Fibroblast of skin of left biceps (primary cell): ENCODE data around the gene TTC39C.

Experiments
- DNase-seq, 2 experiments: peaks; one replicate each; pipeline ENCODE4 v3.0.0-alpha.2; 2013; ENCODE audit warnings: low read depth in 2 of 2

The TTC39C gene

GRCh38 chr18:24014062-24014985, at the start of gene TTC39C:
TTC39C (plus strand) TSS chr18:24014754; CDS start chr18:24014872, 118 bp downstream.
- peak in 1 of 2 experiments; percentile 28 for DNase-seq

- no peak for DNase-seq
These were observed 47.6 kb upstream of the TTC39C start for GRCh38 chr18:23966909-23967308.

GRCh38 chr18:23967321-23968089, 47.0 kb upstream of the TTC39C start:
- DNase-seq, result no peak

- DNase-seq, result no peak
These were observed 45.6 kb upstream of the TTC39C start for GRCh38 chr18:23968638-23969604.

GRCh38 chr18:23969664-23970063, 44.9 kb upstream of the TTC39C start:
- DNase-seq, result no peak

GRCh38 chr18:23970161-23971096, 44.1 kb upstream of the TTC39C start:
- no peak for DNase-seq

- DNase-seq, result no peak
These were observed 43.5 kb upstream of the TTC39C start for GRCh38 chr18:23971097-23971440.

GRCh38 chr18:23971666-23972230, 42.8 kb upstream of the TTC39C start:
- DNase-seq, result no peak

- no peak for DNase-seq
These were observed 42.1 kb upstream of the TTC39C start for GRCh38 chr18:23972453-23972852.

- no peak for DNase-seq
These were observed 37.5 kb upstream of the TTC39C start for GRCh38 chr18:23977103-23977502.

- no peak for DNase-seq
These were observed 36.7 kb upstream of the TTC39C start for GRCh38 chr18:23977719-23978483.

- no peak for DNase-seq
These were observed 33.1 kb upstream of the TTC39C start for GRCh38 chr18:23981369-23981980.

GRCh38 chr18:23982155-23983079, 32.1 kb upstream of the TTC39C start:
- no peak for DNase-seq

GRCh38 chr18:23983112-23983511, 31.4 kb upstream of the TTC39C start:
- DNase-seq, result no peak

- no peak for DNase-seq
These were observed 27.8 kb upstream of the TTC39C start for GRCh38 chr18:23986600-23987359.

GRCh38 chr18:23990474-23991410, 23.8 kb upstream of the TTC39C start:
- DNase-seq, result no peak
